ENCODE data around the gene MOSPD2.

MOSPD2 gene

DNA sequence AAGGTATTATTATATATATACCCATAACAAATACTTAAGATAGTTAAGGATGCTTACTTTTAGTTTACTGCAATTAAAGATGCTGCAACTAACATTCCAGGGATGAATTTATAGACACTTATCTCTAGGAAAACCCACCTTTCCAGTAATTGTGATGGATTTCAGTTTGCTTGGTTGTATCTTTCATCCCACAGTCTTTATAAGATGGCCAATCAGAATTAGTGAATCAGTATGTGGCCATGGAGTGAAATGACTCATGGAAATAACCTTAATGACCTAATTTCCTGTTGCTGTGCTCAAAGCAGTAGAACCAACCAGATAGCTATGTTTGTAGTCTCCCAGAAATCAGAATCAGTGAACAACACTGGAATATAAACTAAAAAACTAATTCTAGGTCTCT lies 26.4 kb downstream of the MOSPD2 start:
- no peaks in the 10 kb centered on the region for H3K27me3 ChIP-seq (ENCODE audit: control insufficient read depth in 5 of 5, insufficient read depth in 4 of 5, low read length in 5 of 5)
- H3K4me1 ChIP-seq (ENCODE audit: control insufficient read depth in 5 of 5, insufficient read depth in 5 of 5, low read length in 5 of 5): peaks cover 0 to 4% (median 0%) of the 10 kb centered on the region in 5 donors
- H3K9me3 ChIP-seq (ENCODE audit: control insufficient read depth in 5 of 5, low read length in 5 of 5): peaks cover 0 to 3% (median 0%) of the 10 kb centered on the region in 5 donors
- no peak overlapping the region for H3K4me3 ChIP-seq (ENCODE audit: low read depth in 1 of 5, low read length in 5 of 5)
- H3K9ac ChIP-seq (ENCODE audit: low read length in 5 of 5): no peak overlapping the region
- no peak overlapping the region for H3K27ac ChIP-seq (ENCODE audit: low read depth, low read length)
- H3K36me3 ChIP-seq (ENCODE audit: control insufficient read depth in 5 of 5, insufficient read depth in 5 of 5, low read length in 5 of 5): peaks cover 3 to 12% (median 6%) of the 10 kb centered on the region in 5 donors

GRCh38 chrX:14902537-14902936 lies 29.3 kb downstream of the MOSPD2 start:
- H3K27ac ChIP-seq (ENCODE audit: low read depth, low read length): no peak overlapping the region
- H3K4me1 ChIP-seq (ENCODE audit: control insufficient read depth in 5 of 5, insufficient read depth in 5 of 5, low read length in 5 of 5): no peaks in the 10 kb centered on the region
- H3K36me3 ChIP-seq (ENCODE audit: control insufficient read depth in 5 of 5, insufficient read depth in 5 of 5, low read length in 5 of 5): peaks cover 0 to 11% (median 6%) of the 10 kb centered on the region in 5 donors
- no peak overlapping the region for H3K4me3 ChIP-seq (ENCODE audit: low read depth in 1 of 5, low read length in 5 of 5)
- peaks cover 0 to 6% (median 0%) of the 10 kb centered on the region in 5 donors for H3K9me3 ChIP-seq (ENCODE audit: control insufficient read depth in 5 of 5, low read length in 5 of 5)
- no peaks in the 10 kb centered on the region for H3K27me3 ChIP-seq (ENCODE audit: control insufficient read depth in 5 of 5, insufficient read depth in 4 of 5, low read length in 5 of 5)
- H3K9ac ChIP-seq (ENCODE audit: low read length in 5 of 5): no peak overlapping the region

- H3K9me3 ChIP-seq (ENCODE audit: control insufficient read depth in 5 of 5, low read length in 5 of 5): peaks cover 0 to 6% (median 0%) of the 10 kb centered on the region in 5 donors
- H3K4me3 ChIP-seq (ENCODE audit: low read depth in 1 of 5, low read length in 5 of 5): no peak overlapping the region
- H3K9ac ChIP-seq (ENCODE audit: low read length in 5 of 5): no peak overlapping the region
- H3K4me1 ChIP-seq (ENCODE audit: control insufficient read depth in 5 of 5, insufficient read depth in 5 of 5, low read length in 5 of 5): no peaks in the 10 kb centered on the region
- H3K27me3 ChIP-seq (ENCODE audit: control insufficient read depth in 5 of 5, insufficient read depth in 4 of 5, low read length in 5 of 5): no peaks in the 10 kb centered on the region
- peaks cover 0 to 11% (median 6%) of the 10 kb centered on the region in 5 donors for H3K36me3 ChIP-seq (ENCODE audit: control insufficient read depth in 5 of 5, insufficient read depth in 5 of 5, low read length in 5 of 5)
- H3K27ac ChIP-seq (ENCODE audit: low read depth, low read length): no peak overlapping the region
These were observed 30.7 kb downstream of the MOSPD2 start for GRCh38 chrX:14903891-14904290.

GRCh38 chrX:14913241-14913640 lies 40.0 kb downstream of the MOSPD2 start:
- H3K9ac ChIP-seq (ENCODE audit: low read length in 5 of 5): no peak overlapping the region
- H3K9me3 ChIP-seq (ENCODE audit: control insufficient read depth in 5 of 5, low read length in 5 of 5): no peaks in the 10 kb centered on the region
- H3K4me3 ChIP-seq (ENCODE audit: low read depth in 1 of 5, low read length in 5 of 5): no peak overlapping the region
- H3K27me3 ChIP-seq (ENCODE audit: control insufficient read depth in 5 of 5, insufficient read depth in 4 of 5, low read length in 5 of 5): no peaks in the 10 kb centered on the region
- no peaks in the 10 kb centered on the region for H3K4me1 ChIP-seq (ENCODE audit: control insufficient read depth in 5 of 5, insufficient read depth in 5 of 5, low read length in 5 of 5)
- peaks cover 12 to 38% (median 26%) of the 10 kb centered on the region in 5 donors for H3K36me3 ChIP-seq (ENCODE audit: control insufficient read depth in 5 of 5, insufficient read depth in 5 of 5, low read length in 5 of 5)
- H3K27ac ChIP-seq (ENCODE audit: low read depth, low read length): no peak overlapping the region

- Histone ChIP-seq H3K36me3 (ENCODE audit: control insufficient read depth in 5 of 5, insufficient read depth in 5 of 5, low read length in 5 of 5) (peaks cover 12 to 46% (median 27%) of the 10 kb centered on the region in 5 donors), H3K27ac (ENCODE audit: low read depth, low read length) (no peak overlapping the region)
These were observed 42.4 kb downstream of the MOSPD2 start for GRCh38 chrX:14915596-14915995.

DNA sequence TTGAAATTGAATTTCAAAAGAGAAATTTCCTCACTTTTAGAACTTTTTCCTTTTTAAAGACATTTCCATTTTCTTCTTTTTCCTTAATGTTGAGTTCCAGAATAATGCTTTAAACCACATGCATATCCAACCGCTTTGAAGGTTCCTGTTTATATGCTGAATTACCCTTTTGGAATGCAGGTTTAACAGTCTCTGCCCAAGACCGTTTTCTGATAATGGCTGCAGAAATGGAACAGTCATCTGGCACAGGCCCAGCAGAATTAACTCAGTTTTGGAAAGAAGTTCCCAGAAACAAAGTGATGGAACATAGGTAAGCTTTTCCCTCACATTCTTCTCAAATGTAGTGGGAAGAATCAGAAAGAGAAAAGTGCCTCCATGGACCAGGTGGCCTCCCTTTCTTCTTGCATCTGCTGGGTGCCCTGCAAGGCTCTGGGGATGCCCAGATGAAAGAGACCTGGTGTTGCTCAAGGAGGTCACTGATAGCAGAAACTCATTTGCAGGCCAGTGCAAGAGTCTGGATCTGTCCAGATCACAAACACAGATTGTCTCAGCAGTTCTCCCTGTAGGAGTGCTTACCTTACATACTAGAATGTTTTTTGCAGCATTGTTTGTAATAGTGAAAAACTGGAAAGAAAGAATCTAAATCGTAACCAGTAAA lies 42.9 kb downstream of the MOSPD2 start:
- no peak overlapping the region for H3K4me3 ChIP-seq (ENCODE audit: low read depth in 1 of 5, low read length in 5 of 5)
- H3K9me3 ChIP-seq (ENCODE audit: control insufficient read depth in 5 of 5, low read length in 5 of 5): no peaks in the 10 kb centered on the region
- H3K27ac ChIP-seq (ENCODE audit: low read depth, low read length): no peak overlapping the region
- no peaks in the 10 kb centered on the region for H3K27me3 ChIP-seq (ENCODE audit: control insufficient read depth in 5 of 5, insufficient read depth in 4 of 5, low read length in 5 of 5)
- no peak overlapping the region for H3K9ac ChIP-seq (ENCODE audit: low read length in 5 of 5)
- no peaks in the 10 kb centered on the region for H3K4me1 ChIP-seq (ENCODE audit: control insufficient read depth in 5 of 5, insufficient read depth in 5 of 5, low read length in 5 of 5)
- peaks cover 12 to 43% (median 27%) of the 10 kb centered on the region in 5 donors for H3K36me3 ChIP-seq (ENCODE audit: control insufficient read depth in 5 of 5, insufficient read depth in 5 of 5, low read length in 5 of 5)

More at GRCh38 chrX:14915596-14915995, 42.4 kb downstream of the MOSPD2 start:
- Histone ChIP-seq H3K4me1 (ENCODE audit: control insufficient read depth in 5 of 5, insufficient read depth in 5 of 5, low read length in 5 of 5) (no peaks in the 10 kb centered on the region), H3K4me3 (ENCODE audit: low read depth in 1 of 5, low read length in 5 of 5) (no peak overlapping the region), H3K9ac (ENCODE audit: low read length in 5 of 5) (no peak overlapping the region), H3K27me3 (ENCODE audit: control insufficient read depth in 5 of 5, insufficient read depth in 4 of 5, low read length in 5 of 5) (no peaks in the 10 kb centered on the region), H3K9me3 (ENCODE audit: control insufficient read depth in 5 of 5, low read length in 5 of 5) (no peaks in the 10 kb centered on the region)

- Histone ChIP-seq H3K9me3 (ENCODE audit: control insufficient read depth in 5 of 5, low read length in 5 of 5) (no peaks in the 10 kb centered on the region), H3K4me1 (ENCODE audit: control insufficient read depth in 5 of 5, insufficient read depth in 5 of 5, low read length in 5 of 5) (no peaks in the 10 kb centered on the region), H3K36me3 (ENCODE audit: control insufficient read depth in 5 of 5, insufficient read depth in 5 of 5, low read length in 5 of 5) (peaks cover 5 to 25% (median 19%) of the 10 kb centered on the region in 5 donors), H3K9ac (ENCODE audit: low read length in 5 of 5) (no peak overlapping the region), H3K27me3 (ENCODE audit: control insufficient read depth in 5 of 5, insufficient read depth in 4 of 5, low read length in 5 of 5) (no peaks in the 10 kb centered on the region), H3K27ac (ENCODE audit: low read depth, low read length) (no peak overlapping the region), H3K4me3 (ENCODE audit: low read depth in 1 of 5, low read length in 5 of 5) (no peak overlapping the region)
These were observed 46.2 kb downstream of the MOSPD2 start for GRCh38 chrX:14919407-14919806.

DNA sequence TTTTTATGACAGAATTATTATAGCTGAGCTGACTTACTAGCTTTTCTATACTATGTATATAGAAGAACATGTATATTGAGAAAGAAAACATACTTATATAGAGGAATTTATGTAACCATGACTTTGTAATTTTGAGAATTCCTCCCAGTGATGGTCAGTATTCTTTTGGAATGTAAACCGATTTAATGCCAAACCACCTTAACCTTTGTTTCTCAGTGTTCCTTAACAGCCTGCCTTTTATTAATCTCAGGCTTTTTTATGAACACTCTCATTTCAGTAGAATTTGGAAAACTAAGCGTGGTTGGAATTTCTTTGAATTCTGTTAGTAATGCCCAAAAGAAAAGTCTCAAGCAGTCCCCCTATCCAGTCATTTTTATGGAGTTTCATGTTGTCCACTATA lies 47.0 kb downstream of the MOSPD2 start:
- no peak overlapping the region for H3K4me3 ChIP-seq (ENCODE audit: low read depth in 1 of 5, low read length in 5 of 5)
- no peaks in the 10 kb centered on the region for H3K9me3 ChIP-seq (ENCODE audit: control insufficient read depth in 5 of 5, low read length in 5 of 5)
- peaks cover 5 to 25% (median 19%) of the 10 kb centered on the region in 5 donors for H3K36me3 ChIP-seq (ENCODE audit: control insufficient read depth in 5 of 5, insufficient read depth in 5 of 5, low read length in 5 of 5)
- H3K9ac ChIP-seq (ENCODE audit: low read length in 5 of 5): no peak overlapping the region
- no peaks in the 10 kb centered on the region for H3K27me3 ChIP-seq (ENCODE audit: control insufficient read depth in 5 of 5, insufficient read depth in 4 of 5, low read length in 5 of 5)
- H3K27ac ChIP-seq (ENCODE audit: low read depth, low read length): no peak overlapping the region
- H3K4me1 ChIP-seq (ENCODE audit: control insufficient read depth in 5 of 5, insufficient read depth in 5 of 5, low read length in 5 of 5): peaks cover 0 to 4% (median 0%) of the 10 kb centered on the region in 5 donors

GRCh38 chrX:14922437-14922836 lies 49.2 kb downstream of the MOSPD2 start:
- H3K27ac ChIP-seq (ENCODE audit: low read depth, low read length): no peak overlapping the region
- no peak overlapping the region for H3K9ac ChIP-seq (ENCODE audit: low read length in 5 of 5)
- H3K9me3 ChIP-seq (ENCODE audit: control insufficient read depth in 5 of 5, low read length in 5 of 5): no peaks in the 10 kb centered on the region
- H3K4me3 ChIP-seq (ENCODE audit: low read depth in 1 of 5, low read length in 5 of 5): no peak overlapping the region
- H3K4me1 ChIP-seq (ENCODE audit: control insufficient read depth in 5 of 5, insufficient read depth in 5 of 5, low read length in 5 of 5): peaks cover 0 to 15% (median 0%) of the 10 kb centered on the region in 5 donors
- no peaks in the 10 kb centered on the region for H3K27me3 ChIP-seq (ENCODE audit: control insufficient read depth in 5 of 5, insufficient read depth in 4 of 5, low read length in 5 of 5)
- H3K36me3 ChIP-seq (ENCODE audit: control insufficient read depth in 5 of 5, insufficient read depth in 5 of 5, low read length in 5 of 5): peaks cover 0 to 9% (median 7%) of the 10 kb centered on the region in 5 donors

- Histone ChIP-seq H3K27ac (ENCODE audit: low read depth, low read length) (no peak overlapping the region), H3K36me3 (ENCODE audit: control insufficient read depth in 5 of 5, insufficient read depth in 5 of 5, low read length in 5 of 5) (peaks cover 0 to 9% (median 3%) of the 10 kb centered on the region in 5 donors), H3K4me1 (ENCODE audit: control insufficient read depth in 5 of 5, insufficient read depth in 5 of 5, low read length in 5 of 5) (peaks cover 0 to 15% (median 0%) of the 10 kb centered on the region in 5 donors), H3K9ac (ENCODE audit: low read length in 5 of 5) (no peak overlapping the region), H3K27me3 (ENCODE audit: control insufficient read depth in 5 of 5, insufficient read depth in 4 of 5, low read length in 5 of 5) (peaks cover 0 to 5% (median 0%) of the 10 kb centered on the region in 5 donors), H3K9me3 (ENCODE audit: control insufficient read depth in 5 of 5, low read length in 5 of 5) (no peaks in the 10 kb centered on the region), H3K4me3 (ENCODE audit: low read depth in 1 of 5, low read length in 5 of 5) (no peak overlapping the region)
These were observed 50.5 kb downstream of the MOSPD2 start for GRCh38 chrX:14923761-14924160.
